GM12872 (cell line): Measurements from ENCODE around the gene RFTN2.

Source experiments
- CTCF ChIP-seq: IDR thresholded peaks from 3 replicates; pipeline ENCODE4 v1.5.1; 2011; ENCODE audit warnings: low read depth, mild to moderate bottlenecking, low read length, moderate library complexity; ENCODE audit not compliant: insufficient read depth

RFTN2 gene

GRCh38 chr2:197604117-197604860, 71.1 kb downstream of the RFTN2 start:
- no peak for TF ChIP-seq CTCF

GRCh38 chr2:197601726-197602125, 73.7 kb downstream of the RFTN2 start:
- no peak for TF ChIP-seq CTCF

GRCh38 chr2:197600306-197600705, 75.1 kb downstream of the RFTN2 start:
- no peak for TF ChIP-seq CTCF

- peak; percentile 74 for TF ChIP-seq CTCF
Observed at GRCh38 chr2:197599285-197599965, 76.0 kb downstream of the RFTN2 start.

GRCh38 chr2:197598450-197598849, 76.9 kb downstream of the RFTN2 start:
- TF ChIP-seq CTCF: no peak

- no peak for TF ChIP-seq CTCF
Observed at GRCh38 chr2:197597166-197597565, 78.2 kb downstream of the RFTN2 start.

- no peak for TF ChIP-seq CTCF
Observed at GRCh38 chr2:197596766-197597165, 78.6 kb downstream of the RFTN2 start.
